Loucy (cell line): ENCODE measurements around the gene CLCNKB.

Experiments used
- H2AFZ ChIP-seq: fragments of 200-600 bp; sonication (generic); 2 replicates; pipeline ENCODE4 v1.6.0; 2016; ENCODE audit warnings: antibody characterized with exemption, mild to moderate bottlenecking, low read length, moderate library complexity
- H3F3A ChIP-seq: fragments of 200-600 bp; 2 replicates; pipeline ENCODE4 v1.6.0; 2016; ENCODE audit warnings: antibody characterized with exemption, low read depth, mild to moderate bottlenecking
- H3K27me3 ChIP-seq: fragments of 200-600 bp; sonication (generic); 2 replicates; pipeline ENCODE4 v1.6.1; 2014; ENCODE audit warnings: low read length, mild to moderate bottlenecking; ENCODE audit not compliant: insufficient read depth, poor library complexity, severe bottlenecking
- H3K36me3 ChIP-seq: fragments of 200-600 bp; sonication (generic); 2 replicates; pipeline ENCODE4 v1.6.1; 2016; ENCODE audit warnings: low read length; ENCODE audit not compliant: insufficient read depth
- H3K4me1 ChIP-seq: fragments of 200-600 bp; sonication (generic); 2 replicates; pipeline ENCODE4 v1.5.1; 2014; ENCODE audit warnings: low read length, mild to moderate bottlenecking; ENCODE audit not compliant: insufficient read depth, poor library complexity, severe bottlenecking
- H3K4me2 ChIP-seq: fragments of 200-600 bp; sonication (generic); 2 replicates; pipeline ENCODE4 v1.6.0; 2014; ENCODE audit warnings: antibody characterized with exemption, low read length, low read depth, mild to moderate bottlenecking; ENCODE audit not compliant: poor library complexity, severe bottlenecking
- H3K4me3 ChIP-seq: fragments of 200-600 bp; sonication (generic); 2 replicates; pipeline ENCODE4 v1.5.1; 2014; ENCODE audit warnings: low read length, mild to moderate bottlenecking, mixed read lengths; ENCODE audit not compliant: poor library complexity, severe bottlenecking
- H3K79me2 ChIP-seq: fragments of 200-600 bp; sonication (generic); 2 replicates; pipeline ENCODE4 v1.6.1; 2014; ENCODE audit warnings: low read length; ENCODE audit not compliant: insufficient read depth
- H3K9ac ChIP-seq: fragments of 200-600 bp; sonication (generic); 2 replicates; pipeline ENCODE4 v1.6.0; 2014; ENCODE audit warnings: mild to moderate bottlenecking, low read depth, low read length, moderate library complexity; ENCODE audit not compliant: poor library complexity, severe bottlenecking
- H3K9me2 ChIP-seq: fragments of 200-600 bp; sonication (generic); replicated peaks from 2 replicates; pipeline ENCODE4 v1.6.1; 2016; ENCODE audit warnings: low read depth, low read length, mixed read lengths
- H3K9me3 ChIP-seq: fragments of 200-600 bp; sonication (generic); 2 replicates; pipeline ENCODE4 v1.6.1; 2014; ENCODE audit warnings: mild to moderate bottlenecking, antibody characterized with exemption, low read length, low read depth; ENCODE audit not compliant: insufficient read depth
- H4K20me1 ChIP-seq: fragments of 200-600 bp; sonication (generic); 2 replicates; pipeline ENCODE4 v1.6.0; 2014; ENCODE audit warnings: antibody characterized with exemption, low read length, mild to moderate bottlenecking; ENCODE audit not compliant: insufficient read depth, poor library complexity, severe bottlenecking
- CTCF ChIP-seq: fragments of 200-600 bp; sonication (generic); conservative IDR thresholded peaks from 2 replicates; pipeline ENCODE4 v1.5.1; 2014; ENCODE audit warnings: mild to moderate bottlenecking, antibody characterized with exemption, low read length
- EZH2phosphoT487 ChIP-seq: fragments of 200-600 bp; IDR thresholded peaks from 2 replicates; pipeline ENCODE4 v1.6.1; 2018; ENCODE audit warnings: antibody characterized with exemption, mild to moderate bottlenecking, moderate library complexity, borderline replicate concordance

Gene CLCNKB

GRCh38 chr1:16099412-16099811 lies 55.8 kb downstream of the CLCNKB start:
- H2AFZ ChIP-seq, result no peak overlapping the region
- H3K4me1 ChIP-seq, result no peaks in the 10 kb centered on the region
- no peak overlapping the region for H3K4me2 ChIP-seq
- TF ChIP-seq CTCF (no peak), EZH2phosphoT487 (no peak)
- H3K4me3 ChIP-seq, result no peak overlapping the region
- no peaks in the 10 kb centered on the region for H3K9me2 ChIP-seq
- no peak overlapping the region for H3K9ac ChIP-seq
- no peaks in the 10 kb centered on the region for H3K9me3 ChIP-seq
- H3F3A ChIP-seq, result no peaks in the 10 kb centered on the region
- H4K20me1 ChIP-seq, result no peaks in the 10 kb centered on the region
- H3K36me3 ChIP-seq, result no peaks in the 10 kb centered on the region
- H3K27me3 ChIP-seq, result no peaks in the 10 kb centered on the region
- H3K79me2 ChIP-seq, result no peaks in the 10 kb centered on the region

- no peaks in the 10 kb centered on the region for H3K27me3 ChIP-seq
- no peak overlapping the region for H3K4me3 ChIP-seq
- no peaks in the 10 kb centered on the region for H3K4me1 ChIP-seq
- H3K36me3 ChIP-seq, result no peaks in the 10 kb centered on the region
- no peaks in the 10 kb centered on the region for H4K20me1 ChIP-seq
- no peak for TF ChIP-seq EZH2phosphoT487
- no peak for TF ChIP-seq CTCF
- no peak overlapping the region for H2AFZ ChIP-seq
- no peaks in the 10 kb centered on the region for H3K9me3 ChIP-seq
- no peak overlapping the region for H3K9ac ChIP-seq
- H3K4me2 ChIP-seq, result no peak overlapping the region
- H3F3A ChIP-seq, result no peaks in the 10 kb centered on the region
- H3K9me2 ChIP-seq, result no peaks in the 10 kb centered on the region
- H3K79me2 ChIP-seq, result no peaks in the 10 kb centered on the region
Observed at GRCh38 chr1:16101623-16102022, 58.0 kb downstream of the CLCNKB start.
